Measurements from ENCODE around the gene FBXO31.
"Not testable (repeated sequence)": the region's sequence is repeated elsewhere in the genome, so short reads cannot be mapped to it uniquely, and the experiment has no call there.

The FBXO31 gene

GRCh38 chr16:87411375-87412271, 28.0 kb upstream of the FBXO31 start:
- no peak for DNase-seq (ENCODE audit: low read depth in 1 of 2, low spot score in 1 of 2)

GRCh38 chr16:87410968-87411367, 27.4 kb upstream of the FBXO31 start:
- DNase-seq (ENCODE audit: low read depth in 1 of 2, low spot score in 1 of 2) = no peak

DNA sequence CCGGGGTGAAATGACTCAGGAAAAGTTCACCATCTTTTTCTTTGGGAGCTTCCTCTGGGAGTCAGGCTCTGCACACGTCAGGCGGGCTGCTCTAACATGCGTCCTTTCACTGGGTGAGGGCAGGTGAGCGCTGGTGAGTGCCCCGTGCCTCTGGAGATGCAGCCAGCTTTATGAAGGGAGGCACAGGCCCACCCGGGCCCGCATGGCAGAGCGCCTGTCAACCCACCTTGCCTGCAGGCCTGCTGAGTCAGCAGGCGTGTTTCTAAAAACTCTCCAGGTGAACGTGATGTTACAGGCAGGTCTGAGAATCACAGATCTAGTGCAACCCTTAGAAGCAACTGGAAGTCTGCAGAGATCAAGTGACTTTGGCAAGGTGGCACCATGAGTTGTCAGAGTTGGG, 27.0 kb upstream of the FBXO31 start:
- no peak for DNase-seq (ENCODE audit: low read depth in 1 of 2, low spot score in 1 of 2)

DNA sequence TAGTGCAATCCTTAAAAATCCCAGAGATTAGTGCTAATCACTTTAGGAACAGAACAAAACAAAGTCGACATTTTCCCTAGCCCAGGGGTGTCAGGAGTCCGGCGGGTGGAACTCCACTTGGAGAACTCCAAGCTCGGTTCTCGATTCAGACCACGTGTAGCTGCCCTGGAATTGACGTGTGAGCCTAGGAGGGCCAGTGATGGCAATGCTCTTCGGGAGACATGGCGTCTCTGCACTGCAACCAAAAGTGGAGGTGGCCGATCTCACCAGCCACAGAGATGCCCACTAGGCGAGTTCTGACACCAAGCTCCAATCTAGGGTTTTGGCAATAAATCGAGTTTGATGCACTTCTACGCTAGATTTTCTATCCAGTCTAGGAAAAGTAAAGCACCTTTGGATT, 26.2 kb upstream of the FBXO31 start:
- no peak for DNase-seq (ENCODE audit: low read depth in 1 of 2, low spot score in 1 of 2)

GRCh38 chr16:87409153-87409552, 25.6 kb upstream of the FBXO31 start:
- DNase-seq (ENCODE audit: low read depth in 1 of 2, low spot score in 1 of 2) = no peak

DNA sequence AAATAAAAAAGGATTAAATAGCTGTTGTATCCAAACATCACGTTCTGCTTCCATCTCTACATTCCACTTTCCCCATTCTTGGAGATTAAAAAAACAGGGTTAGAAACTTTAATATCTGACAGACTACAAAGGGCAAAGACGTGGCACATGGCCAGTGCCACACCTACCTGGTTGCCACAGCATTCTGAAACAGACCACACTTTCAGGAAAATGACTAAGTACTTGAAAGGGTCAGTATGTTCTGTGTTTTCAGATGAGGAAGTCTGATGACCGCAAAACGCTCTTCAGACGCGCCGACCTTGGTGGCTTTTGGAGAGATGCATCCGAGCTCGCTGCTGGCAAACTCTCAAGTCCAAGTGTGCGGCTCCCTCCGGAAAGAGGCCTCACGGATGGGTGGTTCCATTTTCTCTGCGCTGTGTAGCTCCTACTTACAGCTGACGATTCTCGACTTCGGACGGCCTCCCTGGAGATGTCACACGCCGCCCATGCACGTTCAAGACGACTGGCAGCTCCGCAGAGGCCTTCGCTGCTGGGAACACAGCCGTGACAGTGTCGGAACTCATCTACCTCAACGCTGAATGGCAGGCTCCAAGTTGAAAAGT, 24.0 kb upstream of the FBXO31 start:
- no peak for DNase-seq (ENCODE audit: low read depth in 1 of 2, low spot score in 1 of 2)

- no peak for DNase-seq (ENCODE audit: low read depth in 1 of 2, low spot score in 1 of 2)
These were observed 23.0 kb upstream of the FBXO31 start for GRCh38 chr16:87406495-87407088.

GRCh38 chr16:87404764-87405625, 21.4 kb upstream of the FBXO31 start:
- no peak for DNase-seq (ENCODE audit: low read depth in 1 of 2, low spot score in 1 of 2)

GRCh38 chr16:87395181-87395842, 11.7 kb upstream of the FBXO31 start:
- no peak for DNase-seq (ENCODE audit: low read depth in 1 of 2, low spot score in 1 of 2)

GRCh38 chr16:87393680-87394055, 10.1 kb upstream of the FBXO31 start:
- no peak for DNase-seq (ENCODE audit: low read depth in 1 of 2, low spot score in 1 of 2)

DNA sequence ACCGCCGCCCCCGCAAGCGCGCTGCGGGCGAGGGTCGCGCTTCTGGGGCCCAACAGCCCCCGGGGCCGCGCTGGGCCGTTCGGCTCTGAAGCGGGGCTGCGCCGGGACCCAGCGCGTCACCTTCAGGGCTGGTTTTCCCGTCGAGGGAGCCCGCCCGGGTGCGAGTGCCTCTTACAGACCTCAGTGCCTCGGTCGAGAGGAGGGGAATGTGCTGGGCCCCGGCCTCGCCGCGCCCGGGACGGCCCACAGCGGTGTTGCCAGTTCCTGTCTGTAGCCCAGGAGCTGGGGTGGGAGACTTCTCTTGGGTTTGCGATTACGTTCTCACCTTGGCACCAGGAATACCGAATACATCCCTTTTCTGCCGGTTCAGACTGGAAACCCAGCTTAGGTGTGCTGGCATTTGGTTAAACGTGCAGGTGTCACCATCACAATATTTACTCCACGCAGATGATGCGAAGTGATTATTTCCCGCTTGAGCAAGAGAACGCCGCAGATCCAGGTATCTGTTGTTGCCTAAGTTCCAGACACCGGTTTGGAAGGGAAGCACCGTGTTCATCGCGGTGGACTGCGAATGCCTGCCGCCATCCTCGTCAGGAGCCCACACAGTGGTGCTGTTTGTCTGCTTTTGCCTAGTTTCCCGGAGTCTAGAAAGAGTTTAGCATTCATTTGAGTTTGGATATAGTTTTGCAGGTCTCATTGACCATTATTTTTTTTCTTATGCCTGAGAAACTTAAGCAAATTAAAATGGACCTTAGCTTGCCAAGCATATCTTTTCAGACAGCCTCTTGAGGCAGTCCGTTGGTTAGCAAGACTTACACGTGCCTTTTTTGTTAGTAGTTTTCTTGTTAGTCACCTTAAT, 9.5 kb upstream of the FBXO31 start:
- DNase-seq (ENCODE audit: low read depth in 1 of 2, low spot score in 1 of 2) = peak in 1 of 2 donors; percentile 13

GRCh38 chr16:87391950-87392820, 8.6 kb upstream of the FBXO31 start, which contains the start of gene MAP1LC3B:
MAP1LC3B (plus strand) TSS chr16:87392336; CDS start chr16:87392428, 92 bp downstream.
- peak; percentile 95 to 98 for DNase-seq (ENCODE audit: low read depth in 1 of 2, low spot score in 1 of 2)

GRCh38 chr16:87391324-87391949, 7.9 kb upstream of the FBXO31 start:
- DNase-seq (ENCODE audit: low read depth in 1 of 2, low spot score in 1 of 2) = no peak

DNA sequence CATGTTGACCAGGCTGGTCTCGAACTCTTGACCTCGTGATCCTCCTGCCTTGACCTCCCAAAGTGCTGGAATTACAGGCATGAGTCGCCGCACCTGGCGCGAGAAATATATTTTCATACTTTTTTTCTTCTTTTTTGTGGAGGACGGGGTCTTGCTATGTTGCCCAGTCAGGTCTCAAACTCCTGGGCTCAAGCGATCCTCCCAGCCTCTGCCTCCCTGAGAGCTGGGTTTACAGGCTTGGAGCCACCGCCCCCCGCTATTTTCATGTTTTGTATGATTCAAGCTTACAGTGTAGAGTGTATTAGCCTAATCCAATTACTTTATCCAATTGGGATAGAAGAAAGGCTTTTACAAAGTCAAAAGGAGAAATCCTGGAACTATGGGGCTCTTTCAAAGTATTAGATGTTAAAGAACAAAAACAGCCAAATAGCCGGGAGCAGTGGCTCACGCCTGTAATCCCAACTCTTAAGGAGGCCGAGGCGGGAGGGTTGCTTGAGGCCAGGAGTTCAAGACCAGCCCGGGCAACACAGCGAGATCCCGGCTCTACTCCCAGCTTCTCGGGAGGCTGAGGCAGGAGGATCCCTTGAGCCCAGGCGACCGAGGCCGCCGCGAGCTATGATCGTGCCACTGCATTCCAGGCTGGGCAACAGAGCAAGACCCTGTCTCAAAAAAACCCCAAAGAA, 7.2 kb upstream of the FBXO31 start:
- DNase-seq (ENCODE audit: low read depth in 1 of 2, low spot score in 1 of 2) = no peak

- DNase-seq (ENCODE audit: low read depth in 1 of 2, low spot score in 1 of 2) = not testable (repeated sequence)
These were observed 6.3 kb upstream of the FBXO31 start for GRCh38 chr16:87389914-87390313.

DNA sequence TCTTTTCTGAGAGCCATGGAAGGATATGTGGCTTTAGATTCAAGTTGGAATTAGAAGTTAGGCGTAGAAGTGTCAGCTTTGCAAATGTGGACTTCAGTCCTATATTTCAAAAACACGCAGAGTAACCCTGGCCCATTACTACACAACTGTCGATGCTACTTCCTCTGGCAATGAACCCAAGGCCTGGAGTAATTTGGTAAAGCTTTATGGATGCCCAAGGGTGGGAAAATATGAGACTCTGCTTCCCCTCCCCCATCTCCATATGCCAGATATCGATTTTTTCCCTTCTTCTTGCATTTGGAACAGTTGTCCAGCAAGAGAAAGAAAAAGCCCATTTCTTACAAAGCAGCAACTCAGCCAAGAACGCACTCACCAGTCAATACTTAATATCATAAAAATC, 5.7 kb upstream of the FBXO31 start:
- no peak for DNase-seq (ENCODE audit: low read depth in 1 of 2, low spot score in 1 of 2)

DNA sequence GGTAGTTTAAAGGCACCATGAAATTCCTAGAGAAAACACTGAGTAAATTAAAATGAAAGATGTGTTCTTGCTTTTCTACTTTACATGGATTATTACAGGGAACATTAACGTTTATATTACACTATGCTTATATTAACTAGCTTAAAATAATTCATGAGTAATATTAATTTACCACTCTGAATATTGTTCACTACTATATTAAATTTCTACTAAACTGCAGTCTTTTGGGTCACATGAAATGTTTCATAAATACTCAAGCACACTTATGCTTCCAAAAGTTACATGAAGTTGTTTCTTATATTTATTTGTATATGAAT, 5.2 kb upstream of the FBXO31 start:
- no peak for DNase-seq (ENCODE audit: low read depth in 1 of 2, low spot score in 1 of 2)

All from activated CD4-positive, alpha-beta T cell treated with anti-CD3 and anti-CD28 coated beads, Interleukin-2, amount 50 U/mL, for 24 hours (primary cell).